ENCODE measurements around the gene CEP120.

CEP120 gene

DNA sequence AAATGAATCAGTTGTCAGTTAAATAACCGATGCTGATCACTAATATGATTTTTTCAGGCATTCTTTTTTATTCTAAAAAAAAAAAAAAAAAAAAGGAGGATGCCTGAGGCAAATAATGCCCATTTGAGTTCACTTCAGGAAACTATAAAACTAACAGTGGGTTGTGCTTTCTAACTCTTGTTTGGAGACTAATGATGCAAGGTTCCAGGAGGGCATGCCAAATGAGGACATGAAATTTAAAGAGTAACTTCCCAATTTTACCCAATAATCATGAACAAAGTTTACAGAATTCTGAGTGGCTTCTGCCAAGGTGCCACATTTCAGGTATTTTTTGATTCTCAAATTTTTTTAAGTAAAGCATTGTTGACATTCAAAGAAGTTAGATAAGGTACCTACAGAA is 41.0 kb downstream of the CEP120 start:
- H3K36me3 ChIP-seq (ENCODE audit: control insufficient read depth in 1 of 2, insufficient read depth in 2 of 2, low read length in 2 of 2) = peaks cover 0 to 1% of the 10 kb centered on the region in 2 experiments
- no peaks in the 10 kb centered on the region for H3K27me3 ChIP-seq (ENCODE audit: insufficient read depth, low read length)
- no peak overlapping the region for H3K14ac ChIP-seq (ENCODE audit: low read length)
- H4K12ac ChIP-seq (ENCODE audit: low read depth, low read length) = no peak overlapping the region
- H2BK12ac ChIP-seq (ENCODE audit: low read length) = no peak overlapping the region
- DNase-seq = no peak
- no peaks in the 10 kb centered on the region for H3K4me1 ChIP-seq (ENCODE audit: control insufficient read depth in 1 of 2, insufficient read depth in 2 of 2, low read length in 2 of 2)
- H3K4ac ChIP-seq (ENCODE audit: low read depth, low read length) = no peak overlapping the region
- no peak overlapping the region for H2AFZ ChIP-seq (ENCODE audit: insufficient read depth, low read length, poor library complexity)
- H2BK5ac ChIP-seq (ENCODE audit: low read depth, low read length, poor library complexity) = no peak overlapping the region
- peaks cover 3% of the 10 kb centered on the region for H3K79me1 ChIP-seq (ENCODE audit: low read length)
- no peak overlapping the region for H3K9ac ChIP-seq (ENCODE audit: low read length)
- no peak overlapping the region for H3K4me3 ChIP-seq (ENCODE audit: low read depth, low read length)
- no peaks in the 10 kb centered on the region for H3K9me3 ChIP-seq (ENCODE audit: insufficient read depth, low read depth, low read length)
- no peak overlapping the region for H3K18ac ChIP-seq (ENCODE audit: low read length)
- no peak overlapping the region for H3K23ac ChIP-seq (ENCODE audit: low read length)
- no CpG with 5 or more reads among the region's 1 CpG for WGBS (ENCODE audit: extremely low coverage, insufficient coverage, insufficient read length)
- no peak overlapping the region for H2BK120ac ChIP-seq (ENCODE audit: insufficient read depth, low read length, poor library complexity)
- no peaks in the 10 kb centered on the region for H3K79me2 ChIP-seq (ENCODE audit: control insufficient read depth, insufficient read depth, low read length, poor library complexity)
- H2AK5ac ChIP-seq (ENCODE audit: low read length) = no peak overlapping the region
- no peak overlapping the region for H4K8ac ChIP-seq (ENCODE audit: low read depth, low read length)
- no peak overlapping the region for H3K27ac ChIP-seq (ENCODE audit: low read depth, low read length)
- H4K91ac ChIP-seq (ENCODE audit: low read depth, low read length) = no peak overlapping the region
- H3K4me2 ChIP-seq (ENCODE audit: low read length) = no peak overlapping the region

- Histone ChIP-seq H3K4ac (ENCODE audit: low read depth, low read length) (no peak overlapping the region), H3K23ac (ENCODE audit: low read length) (no peak overlapping the region), H3K4me3 (ENCODE audit: low read depth, low read length) (no peak overlapping the region), H4K12ac (ENCODE audit: low read depth, low read length) (no peak overlapping the region), H3K27ac (ENCODE audit: low read depth, low read length) (no peak overlapping the region), H3K4me1 (ENCODE audit: control insufficient read depth in 1 of 2, insufficient read depth in 2 of 2, low read length in 2 of 2) (no peaks in the 10 kb centered on the region), H3K9ac (ENCODE audit: low read length) (no peak overlapping the region), H3K14ac (ENCODE audit: low read length) (no peak overlapping the region), H3K36me3 (ENCODE audit: control insufficient read depth in 1 of 2, insufficient read depth in 2 of 2, low read length in 2 of 2) (peaks cover 2 to 12% of the 10 kb centered on the region in 2 experiments), H2BK12ac (ENCODE audit: low read length) (no peak overlapping the region), H3K9me3 (ENCODE audit: insufficient read depth, low read depth, low read length) (no peaks in the 10 kb centered on the region), H4K8ac (ENCODE audit: low read depth, low read length) (no peak overlapping the region), H2AFZ (ENCODE audit: insufficient read depth, low read length, poor library complexity) (no peak overlapping the region), H3K27me3 (ENCODE audit: insufficient read depth, low read length) (no peaks in the 10 kb centered on the region), H3K18ac (ENCODE audit: low read length) (no peak overlapping the region), H2BK120ac (ENCODE audit: insufficient read depth, low read length, poor library complexity) (no peak overlapping the region), H3K4me2 (ENCODE audit: low read length) (no peak overlapping the region), H3K79me2 (ENCODE audit: control insufficient read depth, insufficient read depth, low read length, poor library complexity) (no peaks in the 10 kb centered on the region), H3K79me1 (ENCODE audit: low read length) (no peaks in the 10 kb centered on the region), H2AK5ac (ENCODE audit: low read length) (no peak overlapping the region), H2BK5ac (ENCODE audit: low read depth, low read length, poor library complexity) (no peak overlapping the region), H4K91ac (ENCODE audit: low read depth, low read length) (no peak overlapping the region)
- no CpG with 5 or more reads among the region's 4 CpGs for WGBS (ENCODE audit: extremely low coverage, insufficient coverage, insufficient read length)
- DNase-seq = peak; percentile 24 to 58
Measured at GRCh38 chr5:123371575-123372179, 51.5 kb downstream of the CEP120 start.

- no peaks in the 10 kb centered on the region for H3K4me1 ChIP-seq (ENCODE audit: control insufficient read depth in 1 of 2, insufficient read depth in 2 of 2, low read length in 2 of 2)
- DNase-seq = no peak
- WGBS (ENCODE audit: extremely low coverage, insufficient coverage, insufficient read length) = no CpG with 5 or more reads among the region's 1 CpG
Measured at GRCh38 chr5:123369371-123369968, 53.7 kb downstream of the CEP120 start.

GRCh38 chr5:123367739-123368138 is 55.5 kb downstream of the CEP120 start:
- Histone ChIP-seq H3K27ac (ENCODE audit: low read depth, low read length) (no peak overlapping the region), H3K4ac (ENCODE audit: low read depth, low read length) (no peak overlapping the region), H3K18ac (ENCODE audit: low read length) (no peak overlapping the region), H3K4me3 (ENCODE audit: low read depth, low read length) (no peak overlapping the region), H4K91ac (ENCODE audit: low read depth, low read length) (no peak overlapping the region), H4K8ac (ENCODE audit: low read depth, low read length) (no peak overlapping the region), H3K23ac (ENCODE audit: low read length) (no peak overlapping the region), H3K9ac (ENCODE audit: low read length) (no peak overlapping the region), H2BK120ac (ENCODE audit: insufficient read depth, low read length, poor library complexity) (no peak overlapping the region), H3K9me3 (ENCODE audit: insufficient read depth, low read depth, low read length) (no peaks in the 10 kb centered on the region), H2BK12ac (ENCODE audit: low read length) (no peak overlapping the region), H2AFZ (ENCODE audit: insufficient read depth, low read length, poor library complexity) (no peak overlapping the region), H3K27me3 (ENCODE audit: insufficient read depth, low read length) (no peaks in the 10 kb centered on the region), H3K4me2 (ENCODE audit: low read length) (no peak overlapping the region), H3K79me1 (ENCODE audit: low read length) (no peaks in the 10 kb centered on the region), H3K4me1 (ENCODE audit: control insufficient read depth in 1 of 2, insufficient read depth in 2 of 2, low read length in 2 of 2) (no peaks in the 10 kb centered on the region), H2BK5ac (ENCODE audit: low read depth, low read length, poor library complexity) (no peak overlapping the region), H3K36me3 (ENCODE audit: control insufficient read depth in 1 of 2, insufficient read depth in 2 of 2, low read length in 2 of 2) (peaks cover 0 to 5% of the 10 kb centered on the region in 2 experiments), H2AK5ac (ENCODE audit: low read length) (no peak overlapping the region), H4K12ac (ENCODE audit: low read depth, low read length) (no peak overlapping the region), H3K14ac (ENCODE audit: low read length) (no peak overlapping the region), H3K79me2 (ENCODE audit: control insufficient read depth, insufficient read depth, low read length, poor library complexity) (no peaks in the 10 kb centered on the region)
- no CpG with 5 or more reads among the region's 1 CpG for WGBS (ENCODE audit: extremely low coverage, insufficient coverage, insufficient read length)
- peak in 1 of 2 donors; percentile 44 for DNase-seq

More at GRCh38 chr5:123369371-123369968, 53.7 kb downstream of the CEP120 start:
- Histone ChIP-seq H3K79me2 (ENCODE audit: control insufficient read depth, insufficient read depth, low read length, poor library complexity) (no peaks in the 10 kb centered on the region), H3K9me3 (ENCODE audit: insufficient read depth, low read depth, low read length) (no peaks in the 10 kb centered on the region), H2BK5ac (ENCODE audit: low read depth, low read length, poor library complexity) (no peak overlapping the region), H2AK5ac (ENCODE audit: low read length) (no peak overlapping the region), H3K36me3 (ENCODE audit: control insufficient read depth in 1 of 2, insufficient read depth in 2 of 2, low read length in 2 of 2) (peaks cover 2 to 7% of the 10 kb centered on the region in 2 experiments), H3K79me1 (ENCODE audit: low read length) (no peaks in the 10 kb centered on the region), H2BK12ac (ENCODE audit: low read length) (no peak overlapping the region), H3K4ac (ENCODE audit: low read depth, low read length) (no peak overlapping the region), H4K8ac (ENCODE audit: low read depth, low read length) (no peak overlapping the region), H3K23ac (ENCODE audit: low read length) (no peak overlapping the region), H2BK120ac (ENCODE audit: insufficient read depth, low read length, poor library complexity) (no peak overlapping the region), H3K9ac (ENCODE audit: low read length) (no peak overlapping the region), H3K14ac (ENCODE audit: low read length) (no peak overlapping the region), H4K12ac (ENCODE audit: low read depth, low read length) (no peak overlapping the region), H2AFZ (ENCODE audit: insufficient read depth, low read length, poor library complexity) (no peak overlapping the region), H3K27ac (ENCODE audit: low read depth, low read length) (no peak overlapping the region), H4K91ac (ENCODE audit: low read depth, low read length) (no peak overlapping the region), H3K27me3 (ENCODE audit: insufficient read depth, low read length) (no peaks in the 10 kb centered on the region), H3K18ac (ENCODE audit: low read length) (no peak overlapping the region), H3K4me3 (ENCODE audit: low read depth, low read length) (no peak overlapping the region), H3K4me2 (ENCODE audit: low read length) (no peak overlapping the region)
